C4-2B (cell line): Measurements from ENCODE around the gene CX3CL1.

Source experiments
- CTCF ChIP-seq: fragments of 450-650 bp; conservative IDR thresholded peaks from 2 replicates; pipeline ENCODE4 v1.5.1; 2017; ENCODE audit warnings: mild to moderate bottlenecking
- ZFX ChIP-seq: fragments of 450-650 bp; IDR thresholded peaks from 2 replicates; pipeline ENCODE4 v1.6.1; 2017

- no peak for TF ChIP-seq CTCF
- no peak for TF ChIP-seq ZFX
Measured at GRCh38 chr16:57390636-57391295, 18.5 kb downstream of the CX3CL1 start.
